ENCODE results near the gene TEC. TPM values are rescaled to one million over a fixed set of nuclear protein-coding genes. Genes with fewer than 3 reads are reported as not detected.

The TEC gene
- total RNA-seq, 6 donors from 2014 or later, result 5.9 to 26.2 (median 10.1) TPM

DNA sequence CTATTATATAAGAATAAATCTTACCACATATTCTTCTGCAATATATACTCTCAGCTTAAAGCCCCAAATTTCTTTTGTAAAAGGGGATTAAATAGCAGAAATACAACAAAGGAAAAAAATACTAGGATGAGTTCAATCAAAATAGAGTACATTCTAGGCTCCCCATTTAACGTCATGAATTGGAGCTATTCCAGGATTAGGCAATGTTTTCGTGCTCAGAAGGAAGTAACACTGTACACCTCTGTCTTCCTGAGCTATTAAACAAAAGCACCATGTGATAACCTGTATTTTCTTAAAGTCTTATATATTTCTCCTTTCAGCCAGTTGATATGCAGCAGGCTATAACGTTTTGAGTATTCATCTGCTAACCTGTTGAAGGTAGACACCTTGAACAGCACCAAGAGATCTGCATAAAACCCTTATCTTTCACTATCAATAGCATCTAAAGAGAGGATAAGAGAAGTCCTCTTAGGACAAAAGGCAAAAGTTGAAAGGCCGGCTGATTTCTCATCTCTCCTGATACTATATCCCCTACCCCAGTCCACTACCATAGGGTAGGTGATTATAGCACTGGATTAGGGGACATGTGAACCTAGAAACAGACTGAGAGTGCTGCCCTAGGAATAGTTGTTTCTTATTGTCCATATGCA lies 31.5 kb downstream of the TEC start:
- H3K36me3 ChIP-seq, result no peaks in the 10 kb centered on the region
- no peak overlapping the region for H3K4me3 ChIP-seq
- TF ChIP-seq POLR2AphosphoS5 (IDR thresholded peaks at IDR 0.05), result no peak
- TF ChIP-seq POLR2A (IDR thresholded peaks at IDR 0.05), result no peak
- TF ChIP-seq, protein P1, sequence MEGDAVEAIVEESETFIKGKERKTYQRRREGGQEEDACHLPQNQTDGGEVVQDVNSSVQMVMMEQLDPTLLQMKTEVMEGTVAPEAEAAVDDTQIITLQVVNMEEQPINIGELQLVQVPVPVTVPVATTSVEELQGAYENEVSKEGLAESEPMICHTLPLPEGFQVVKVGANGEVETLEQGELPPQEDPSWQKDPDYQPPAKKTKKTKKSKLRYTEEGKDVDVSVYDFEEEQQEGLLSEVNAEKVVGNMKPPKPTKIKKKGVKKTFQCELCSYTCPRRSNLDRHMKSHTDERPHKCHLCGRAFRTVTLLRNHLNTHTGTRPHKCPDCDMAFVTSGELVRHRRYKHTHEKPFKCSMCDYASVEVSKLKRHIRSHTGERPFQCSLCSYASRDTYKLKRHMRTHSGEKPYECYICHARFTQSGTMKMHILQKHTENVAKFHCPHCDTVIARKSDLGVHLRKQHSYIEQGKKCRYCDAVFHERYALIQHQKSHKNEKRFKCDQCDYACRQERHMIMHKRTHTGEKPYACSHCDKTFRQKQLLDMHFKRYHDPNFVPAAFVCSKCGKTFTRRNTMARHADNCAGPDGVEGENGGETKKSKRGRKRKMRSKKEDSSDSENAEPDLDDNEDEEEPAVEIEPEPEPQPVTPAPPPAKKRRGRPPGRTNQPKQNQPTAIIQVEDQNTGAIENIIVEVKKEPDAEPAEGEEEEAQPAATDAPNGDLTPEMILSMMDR (IDR thresholded peaks at IDR 0.05), result no peak
- no peak for TF ChIP-seq EP300 (IDR thresholded peaks at IDR 0.05)
- DNase-seq, result no peak
- H3K9me3 ChIP-seq, result no peaks in the 10 kb centered on the region
- H3K27ac ChIP-seq, result no peak overlapping the region
- no peak for ATAC-seq (ENCODE audit: low FRiP score in 2 of 2)
- WGBS, 2 donors, result 20% methylated on average over 4 of the region's 4 CpGs
- H3K4me1 ChIP-seq, result peaks cover 0 to 8% (median 5%) of the 10 kb centered on the region in 4 donors
- H3K27me3 ChIP-seq, result no peaks in the 10 kb centered on the region

DNA sequence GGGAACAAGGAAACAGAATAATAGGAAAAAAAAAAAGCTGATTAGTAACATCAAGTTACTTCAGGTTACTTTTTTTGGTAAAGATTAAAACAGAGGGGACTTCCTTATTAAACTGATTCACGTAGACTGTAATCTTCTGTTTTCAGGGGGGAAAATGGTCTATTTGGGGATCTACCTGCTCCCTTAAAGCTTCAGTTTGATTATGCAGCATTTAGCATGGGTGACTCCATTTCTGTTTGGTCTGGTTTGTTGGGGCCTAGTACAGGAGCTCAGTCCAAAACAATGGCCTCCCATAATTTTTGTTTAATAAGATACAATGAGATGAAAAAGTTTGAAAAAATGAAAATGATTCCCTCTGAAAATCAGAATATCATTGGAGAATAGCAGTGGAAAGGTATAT lies 34.6 kb downstream of the TEC start:
- no peak overlapping the region for H3K27ac ChIP-seq
- ATAC-seq (ENCODE audit: low FRiP score in 2 of 2), result no peak
- peaks cover 0 to 8% (median 5%) of the 10 kb centered on the region in 4 donors for H3K4me1 ChIP-seq
- 96 to 97% methylated on average over 1 of the region's 1 CpG for WGBS, 2 donors
- no peak for DNase-seq
- no peaks in the 10 kb centered on the region for H3K36me3 ChIP-seq
- TF ChIP-seq, protein P1 (IDR thresholded peaks at IDR 0.05), result no peak
- TF ChIP-seq EP300 (IDR thresholded peaks at IDR 0.05), result no peak
- no peaks in the 10 kb centered on the region for H3K9me3 ChIP-seq
- H3K27me3 ChIP-seq, result no peaks in the 10 kb centered on the region
- no peak overlapping the region for H3K4me3 ChIP-seq

DNA sequence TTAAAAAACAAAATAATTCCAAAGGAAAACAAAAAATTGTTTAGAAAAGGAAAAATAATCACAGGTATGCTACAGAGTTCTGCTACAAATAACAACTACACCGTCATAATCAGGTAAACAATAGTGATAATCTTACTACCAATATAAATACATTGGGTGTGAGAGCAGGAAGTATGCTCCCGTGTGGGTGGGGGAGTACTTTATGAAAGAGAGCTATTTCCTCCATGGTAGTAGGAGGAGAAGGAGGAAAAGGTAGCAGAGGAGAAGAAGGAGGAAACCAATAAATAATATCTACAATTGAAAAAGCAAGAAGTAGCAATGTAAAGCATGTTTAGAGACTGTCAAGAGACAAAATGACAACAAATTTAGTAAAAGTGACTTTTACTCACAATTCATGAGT lies 35.1 kb downstream of the TEC start:
- peaks cover 0 to 8% (median 5%) of the 10 kb centered on the region in 4 donors for H3K4me1 ChIP-seq
- TF ChIP-seq POLR2A (IDR thresholded peaks at IDR 0.05) (no peak), POLR2AphosphoS5 (IDR thresholded peaks at IDR 0.05) (no peak), EP300 (IDR thresholded peaks at IDR 0.05) (no peak)
- TF ChIP-seq, protein P1 (IDR thresholded peaks at IDR 0.05), result no peak
- no peak overlapping the region for H3K27ac ChIP-seq
- H3K9me3 ChIP-seq, result no peaks in the 10 kb centered on the region
- ATAC-seq (ENCODE audit: low FRiP score in 2 of 2) (no peak), DNase-seq (no peak)
- no peaks in the 10 kb centered on the region for H3K36me3 ChIP-seq
- H3K4me3 ChIP-seq, result no peak overlapping the region
- H3K27me3 ChIP-seq, result no peaks in the 10 kb centered on the region
- 41 to 51% methylated on average over 2 of the region's 2 CpGs for WGBS, 2 donors

DNA sequence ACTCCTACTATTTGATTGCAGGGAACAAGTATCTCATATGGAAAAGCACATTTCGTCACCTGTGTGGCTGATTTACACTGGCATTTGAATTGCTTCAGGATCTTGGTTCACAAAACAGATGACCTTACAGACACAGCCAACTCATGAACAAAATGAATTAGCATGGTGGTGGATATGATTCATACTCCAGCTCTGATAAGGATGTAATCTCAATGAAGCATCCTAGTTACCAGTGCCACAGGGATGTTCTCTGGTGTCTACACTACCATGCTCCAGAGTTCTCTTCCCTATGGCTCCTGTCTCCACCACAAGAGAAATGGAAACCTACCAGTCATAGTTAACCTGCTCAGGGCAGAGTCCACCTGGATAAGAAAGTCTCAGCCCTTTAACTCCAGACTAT lies 40.7 kb downstream of the TEC start:
- Histone ChIP-seq H3K4me1 (no peaks in the 10 kb centered on the region), H3K27me3 (no peaks in the 10 kb centered on the region), H3K9me3 (no peaks in the 10 kb centered on the region), H3K27ac (no peak overlapping the region), H3K4me3 (no peak overlapping the region), H3K36me3 (no peaks in the 10 kb centered on the region)
- DNase-seq (no peak), ATAC-seq (ENCODE audit: low FRiP score in 2 of 2) (no peak)
- no peak for TF ChIP-seq POLR2A (IDR thresholded peaks at IDR 0.05)
- no peak for TF ChIP-seq POLR2AphosphoS5 (IDR thresholded peaks at IDR 0.05)
- no peak for TF ChIP-seq EP300 (IDR thresholded peaks at IDR 0.05)
- TF ChIP-seq, protein P1 (IDR thresholded peaks at IDR 0.05), result no peak
- 71 to 82% methylated on average over 1 of the region's 1 CpG for WGBS, 2 donors

DNA sequence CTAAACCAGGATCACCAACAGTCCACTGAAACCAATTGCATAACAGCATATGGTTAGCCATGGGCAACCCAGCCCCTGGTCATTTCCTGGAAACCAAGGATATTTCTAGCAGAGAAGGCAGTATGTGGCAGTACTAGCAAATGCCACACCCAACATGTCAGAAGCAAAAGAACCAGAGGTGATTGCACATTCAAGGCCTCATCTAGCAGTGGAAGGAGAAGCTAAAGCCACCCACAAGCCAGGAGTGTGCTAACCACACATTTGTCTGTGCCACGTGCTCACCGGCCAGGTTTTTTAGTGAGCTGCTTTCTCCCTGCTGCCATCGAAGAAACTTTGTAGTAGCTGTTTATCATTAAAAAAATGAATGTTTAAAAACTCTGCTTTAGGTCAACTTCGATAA lies 42.0 kb downstream of the TEC start:
- no peak for DNase-seq
- no peaks in the 10 kb centered on the region for H3K36me3 ChIP-seq
- peak in 1 of 2 donors; percentile 65 for ATAC-seq (ENCODE audit: low FRiP score in 2 of 2)
- 69 to 73% methylated on average over 4 of the region's 4 CpGs for WGBS, 2 donors
- no peaks in the 10 kb centered on the region for H3K27me3 ChIP-seq
- TF ChIP-seq EP300 (IDR thresholded peaks at IDR 0.05) (no peak), POLR2AphosphoS5 (IDR thresholded peaks at IDR 0.05) (no peak), POLR2A (IDR thresholded peaks at IDR 0.05) (no peak)
- TF ChIP-seq, protein P1 (IDR thresholded peaks at IDR 0.05), result no peak
- H3K4me3 ChIP-seq, result no peak overlapping the region
- no peaks in the 10 kb centered on the region for H3K4me1 ChIP-seq
- H3K9me3 ChIP-seq, result no peaks in the 10 kb centered on the region
- no peak overlapping the region for H3K27ac ChIP-seq
